H1 (cell line): ENCODE data around the gene COL5A2.

ENCODE experiments used
- BRCA1 ChIP-seq: IDR thresholded peaks from 2 replicates; pipeline ENCODE4 v1.6.1; 2012; ENCODE audit warnings: low read depth, low read length, improper control_type of control experiment
- CBX5 ChIP-seq: fragments of 300-800, 300-1000 bp; sonication (generic); IDR thresholded peaks from 2 replicates; pipeline ENCODE4 v1.7.1; 2016; ENCODE audit warnings: antibody characterized with exemption, low read length, low read depth
- CHD1 ChIP-seq: IDR thresholded peaks from 2 replicates; pipeline ENCODE4 v1.6.1; 2012; ENCODE audit warnings: low read depth, low read length, improper control_type of control experiment
- EP300 ChIP-seq, 2 experiments: IDR thresholded peaks; 1 replicate in 1 of 2; 2 replicates in 1 of 2; pipeline ENCODE4 v1.6.1; 2011 to 2012; ENCODE audit warnings: low read depth in 2 of 2, low read length in 2 of 2, mild to moderate bottlenecking in 2 of 2, borderline replicate concordance in 1 of 2, inconsistent platforms in 1 of 2, moderate library complexity in 1 of 2
- EZH2 ChIP-seq: fragments of 200-600 bp; sonication (generic); IDR thresholded peaks from 2 replicates; pipeline ENCODE4 v1.7.1; 2012; ENCODE audit warnings: low read depth, mild to moderate bottlenecking, moderate library complexity, low read length, inconsistent platforms; ENCODE audit not compliant: severe bottlenecking
- POLR2A ChIP-seq, 2 experiments: IDR thresholded peaks; 1 replicate in 1 of 2; 2 replicates in 1 of 2; pipeline ENCODE4 v1.6.1; 2011; ENCODE audit warnings: low read depth in 2 of 2, low read length in 2 of 2, mild to moderate bottlenecking in 2 of 2; ENCODE audit errors: control extremely low read depth in 1 of 2
- POLR2AphosphoS5 ChIP-seq: IDR thresholded peaks from 2 replicates; pipeline ENCODE4 v1.6.1; 2011; ENCODE audit warnings: low read depth, low read length
- RAD21 ChIP-seq, 2 experiments: IDR thresholded peaks in 1 of 2; conservative IDR thresholded peaks in 1 of 2; 2 replicates each; pipeline ENCODE4 v1.6.1; 2011; ENCODE audit warnings: low read depth in 2 of 2, low read length in 2 of 2, improper control_type of control experiment in 1 of 2, inconsistent platforms in 1 of 2, mild to moderate bottlenecking in 1 of 2, moderate library complexity in 1 of 2
- RNF2 ChIP-seq: fragments of 200-900, 300-1000 bp; sonication (generic); IDR thresholded peaks from 2 replicates; pipeline ENCODE4 v1.7.1; 2016; ENCODE audit warnings: borderline replicate concordance, low read depth, mild to moderate bottlenecking, antibody characterized with exemption, low read length; ENCODE audit not compliant: poor library complexity, severe bottlenecking; ENCODE audit errors: missing control alignments
- TCF12 ChIP-seq: IDR thresholded peaks from 2 replicates; pipeline ENCODE4 v1.6.1; 2011; ENCODE audit warnings: low read depth, mild to moderate bottlenecking, low read length
- ZNF274 ChIP-seq: IDR thresholded peaks from 2 replicates; pipeline ENCODE4 v1.7.0; 2012; ENCODE audit warnings: low read length, borderline replicate concordance; ENCODE audit errors: extremely low read depth
- TF ChIP-seq, protein P1 (sequence below), 3 experiments: IDR thresholded peaks; 1 replicate in 2 of 3; 2 replicates in 1 of 3; pipeline versions ENCODE4 v1.5.1 to v1.6.1; 2011; ENCODE audit warnings: low read length in 3 of 3, mild to moderate bottlenecking in 3 of 3, inconsistent platforms in 2 of 3, low read depth in 1 of 3, moderate library complexity in 1 of 3; ENCODE audit not compliant: insufficient read depth in 1 of 3; ENCODE audit errors: control extremely low read depth in 1 of 3
- TF ChIP-seq, protein P2 (sequence below): IDR thresholded peaks from 2 replicates; pipeline ENCODE4 v1.6.1; 2012; ENCODE audit warnings: inconsistent platforms

DNA sequence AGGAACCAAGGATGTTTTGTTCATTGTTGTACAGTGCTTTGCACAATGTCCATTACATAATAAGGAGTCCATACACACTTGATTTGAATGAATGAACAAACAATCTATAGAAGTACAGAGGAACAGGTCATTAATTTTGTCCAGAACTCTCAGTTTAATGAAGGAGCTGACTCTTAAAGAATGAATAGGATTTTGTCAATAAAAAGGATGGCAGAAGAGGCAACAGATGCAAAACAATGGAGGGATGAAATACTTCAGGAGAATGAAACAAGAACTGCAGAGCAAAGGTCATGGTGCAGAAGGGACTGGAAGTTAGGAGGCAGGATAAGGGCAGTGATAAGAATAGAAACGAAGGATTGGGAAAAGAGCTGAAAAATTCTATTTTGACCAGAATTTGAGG is 28.7 kb upstream of the COL5A2 start:
- no peak for TF ChIP-seq EZH2
- no peak for TF ChIP-seq BRCA1
- TF ChIP-seq, protein P1, sequence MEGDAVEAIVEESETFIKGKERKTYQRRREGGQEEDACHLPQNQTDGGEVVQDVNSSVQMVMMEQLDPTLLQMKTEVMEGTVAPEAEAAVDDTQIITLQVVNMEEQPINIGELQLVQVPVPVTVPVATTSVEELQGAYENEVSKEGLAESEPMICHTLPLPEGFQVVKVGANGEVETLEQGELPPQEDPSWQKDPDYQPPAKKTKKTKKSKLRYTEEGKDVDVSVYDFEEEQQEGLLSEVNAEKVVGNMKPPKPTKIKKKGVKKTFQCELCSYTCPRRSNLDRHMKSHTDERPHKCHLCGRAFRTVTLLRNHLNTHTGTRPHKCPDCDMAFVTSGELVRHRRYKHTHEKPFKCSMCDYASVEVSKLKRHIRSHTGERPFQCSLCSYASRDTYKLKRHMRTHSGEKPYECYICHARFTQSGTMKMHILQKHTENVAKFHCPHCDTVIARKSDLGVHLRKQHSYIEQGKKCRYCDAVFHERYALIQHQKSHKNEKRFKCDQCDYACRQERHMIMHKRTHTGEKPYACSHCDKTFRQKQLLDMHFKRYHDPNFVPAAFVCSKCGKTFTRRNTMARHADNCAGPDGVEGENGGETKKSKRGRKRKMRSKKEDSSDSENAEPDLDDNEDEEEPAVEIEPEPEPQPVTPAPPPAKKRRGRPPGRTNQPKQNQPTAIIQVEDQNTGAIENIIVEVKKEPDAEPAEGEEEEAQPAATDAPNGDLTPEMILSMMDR (IDR thresholded peaks at IDR 0.05; ENCODE audit: control extremely low read depth in 1 of 3, insufficient read depth in 1 of 3, low read depth in 1 of 3, low read length in 3 of 3): no peak
- TF ChIP-seq, protein P2, sequence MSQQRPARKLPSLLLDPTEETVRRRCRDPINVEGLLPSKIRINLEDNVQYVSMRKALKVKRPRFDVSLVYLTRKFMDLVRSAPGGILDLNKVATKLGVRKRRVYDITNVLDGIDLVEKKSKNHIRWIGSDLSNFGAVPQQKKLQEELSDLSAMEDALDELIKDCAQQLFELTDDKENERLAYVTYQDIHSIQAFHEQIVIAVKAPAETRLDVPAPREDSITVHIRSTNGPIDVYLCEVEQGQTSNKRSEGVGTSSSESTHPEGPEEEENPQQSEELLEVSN: no peak
- no peak for TF ChIP-seq RAD21 (IDR thresholded peaks at IDR 0.05 in 1 of 2, conservative IDR thresholded peaks at IDR 0.05 in 1 of 2; ENCODE audit: low read depth in 2 of 2, low read length in 2 of 2)
- no peak for TF ChIP-seq RNF2
- no peak for TF ChIP-seq POLR2AphosphoS5
- TF ChIP-seq CBX5: no peak
- no peak for TF ChIP-seq ZNF274
- no peak for TF ChIP-seq CHD1
- TF ChIP-seq POLR2A (IDR thresholded peaks at IDR 0.05; ENCODE audit: control extremely low read depth in 1 of 2, low read depth in 2 of 2, low read length in 2 of 2): no peak
- no peak for TF ChIP-seq EP300 (IDR thresholded peaks at IDR 0.05; ENCODE audit: borderline replicate concordance in 1 of 2, low read depth in 2 of 2, low read length in 2 of 2)
- TF ChIP-seq TCF12: no peak
